Measurements from ENCODE around the gene MAMDC2.

GRCh38 chr9:70069704-70070103 lies 26.1 kb downstream of the MAMDC2 start:
- TF ChIP-seq CTCF (IDR thresholded peaks at IDR 0.05; ENCODE audit: insufficient read depth, low read depth, low read length) (no peak), EZH2 (IDR thresholded peaks at IDR 0.05; ENCODE audit: insufficient read depth, low read length) (no peak)

Measured in astrocyte (in vitro differentiated cells and primary cell).